HG03342 (cell line): ENCODE data around the gene EMX1.

Source experiments
- ATAC-seq: cut with Tn5 transposase; IDR thresholded peaks from one replicate; pipeline ENCODE4 v1.9.1; 2021; ENCODE audit warnings: mild to moderate bottlenecking, moderate library complexity; ENCODE audit not compliant: unreplicated experiment

The EMX1 gene

DNA sequence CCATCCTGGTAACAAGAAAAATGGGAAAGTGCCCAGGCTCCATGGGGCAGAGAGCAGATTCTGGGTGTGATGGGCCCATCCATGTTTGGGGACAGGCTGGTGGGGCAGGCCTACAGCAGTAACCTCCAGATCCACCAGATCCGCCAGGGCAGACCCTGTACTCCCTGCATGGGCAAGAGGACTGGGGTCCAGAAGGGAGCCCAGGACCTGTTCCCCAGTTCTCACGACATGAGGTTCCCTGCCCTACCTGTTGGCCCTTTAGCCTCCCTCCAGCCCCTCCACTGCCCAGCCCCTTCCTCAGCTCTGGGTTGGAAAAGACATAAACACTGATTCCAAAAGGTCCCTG, 38.7 kb downstream of the EMX1 start:
- no peak for ATAC-seq

DNA sequence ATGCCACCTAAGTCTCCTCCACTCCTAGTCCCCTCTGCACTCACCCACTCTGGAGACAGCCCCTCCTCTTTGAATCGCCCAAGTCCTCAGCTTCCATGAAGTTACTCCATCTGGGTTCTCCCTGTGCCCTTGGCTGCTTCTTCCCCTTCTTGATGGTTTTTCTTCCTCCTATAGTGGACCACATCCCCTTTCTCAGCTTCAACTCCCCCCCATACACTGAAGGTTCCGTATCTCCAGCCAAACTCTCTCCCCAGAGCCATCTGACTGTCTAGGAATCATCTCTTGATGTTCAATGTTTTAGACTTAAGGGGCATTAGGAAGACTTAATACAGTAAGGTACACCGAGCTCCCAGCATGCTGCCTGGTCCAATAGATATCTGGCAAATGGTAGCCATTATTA, 39.6 kb downstream of the EMX1 start:
- ATAC-seq: no peak

DNA sequence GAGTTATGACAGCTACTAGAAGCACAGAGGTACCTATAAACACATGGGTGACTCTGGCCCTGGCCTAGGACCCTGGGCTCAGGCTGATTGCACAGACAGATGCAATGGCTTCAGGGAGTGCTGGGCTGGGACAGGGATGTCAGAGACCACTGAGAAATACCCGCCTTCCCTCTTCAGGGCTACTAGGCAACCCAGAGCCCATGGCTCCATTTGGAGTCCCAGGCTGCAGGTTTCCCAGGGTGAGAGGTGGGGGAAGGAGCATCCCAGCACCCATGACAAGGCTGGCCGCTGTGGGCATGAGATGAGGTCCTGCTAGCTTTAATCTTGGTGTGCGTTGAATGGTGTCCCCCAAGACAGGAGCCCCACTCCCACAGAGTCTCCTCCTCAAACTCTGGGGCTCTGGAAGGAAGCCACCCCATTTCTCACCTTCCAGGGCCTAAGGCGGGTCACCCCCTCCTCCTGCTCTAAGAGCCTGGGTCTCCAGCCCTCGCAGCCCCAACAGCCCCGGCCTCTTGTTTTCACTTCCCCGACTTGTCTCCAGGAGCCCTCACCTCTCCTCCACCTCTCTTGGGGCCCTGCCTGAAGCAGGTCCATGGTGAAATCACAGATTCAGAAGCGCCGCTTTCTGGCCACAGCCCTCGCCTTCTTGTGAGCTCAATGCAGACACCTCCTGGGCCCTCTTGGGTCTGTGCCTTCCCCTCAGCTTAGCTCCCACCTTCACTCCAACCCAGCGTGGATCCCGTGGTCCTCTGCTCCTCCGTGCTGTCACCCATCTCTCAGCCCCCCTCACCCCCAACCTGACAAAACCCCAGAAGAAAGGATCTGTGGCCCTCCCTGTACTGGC, 41.4 kb downstream of the EMX1 start:
- no peak for ATAC-seq

DNA sequence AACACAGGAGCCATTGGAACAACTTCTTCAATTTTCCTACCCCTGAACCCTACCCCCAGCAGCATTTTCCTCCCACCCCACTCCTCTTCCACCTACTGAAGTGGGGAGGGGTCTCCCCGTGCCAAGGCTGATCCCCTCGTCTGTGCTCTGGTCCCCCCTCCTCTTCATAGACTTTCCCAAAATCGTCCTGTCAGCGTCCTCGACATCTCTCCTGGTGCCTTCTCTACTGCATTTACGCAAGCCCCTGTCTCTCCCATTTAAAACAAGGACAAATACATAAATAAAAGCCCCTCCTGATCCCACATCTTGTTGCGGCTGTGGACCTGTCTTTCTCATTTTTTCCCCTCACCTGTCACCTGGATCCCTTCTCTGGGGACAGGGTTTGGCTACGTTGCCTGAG, 42.2 kb downstream of the EMX1 start:
- ATAC-seq: no peak

DNA sequence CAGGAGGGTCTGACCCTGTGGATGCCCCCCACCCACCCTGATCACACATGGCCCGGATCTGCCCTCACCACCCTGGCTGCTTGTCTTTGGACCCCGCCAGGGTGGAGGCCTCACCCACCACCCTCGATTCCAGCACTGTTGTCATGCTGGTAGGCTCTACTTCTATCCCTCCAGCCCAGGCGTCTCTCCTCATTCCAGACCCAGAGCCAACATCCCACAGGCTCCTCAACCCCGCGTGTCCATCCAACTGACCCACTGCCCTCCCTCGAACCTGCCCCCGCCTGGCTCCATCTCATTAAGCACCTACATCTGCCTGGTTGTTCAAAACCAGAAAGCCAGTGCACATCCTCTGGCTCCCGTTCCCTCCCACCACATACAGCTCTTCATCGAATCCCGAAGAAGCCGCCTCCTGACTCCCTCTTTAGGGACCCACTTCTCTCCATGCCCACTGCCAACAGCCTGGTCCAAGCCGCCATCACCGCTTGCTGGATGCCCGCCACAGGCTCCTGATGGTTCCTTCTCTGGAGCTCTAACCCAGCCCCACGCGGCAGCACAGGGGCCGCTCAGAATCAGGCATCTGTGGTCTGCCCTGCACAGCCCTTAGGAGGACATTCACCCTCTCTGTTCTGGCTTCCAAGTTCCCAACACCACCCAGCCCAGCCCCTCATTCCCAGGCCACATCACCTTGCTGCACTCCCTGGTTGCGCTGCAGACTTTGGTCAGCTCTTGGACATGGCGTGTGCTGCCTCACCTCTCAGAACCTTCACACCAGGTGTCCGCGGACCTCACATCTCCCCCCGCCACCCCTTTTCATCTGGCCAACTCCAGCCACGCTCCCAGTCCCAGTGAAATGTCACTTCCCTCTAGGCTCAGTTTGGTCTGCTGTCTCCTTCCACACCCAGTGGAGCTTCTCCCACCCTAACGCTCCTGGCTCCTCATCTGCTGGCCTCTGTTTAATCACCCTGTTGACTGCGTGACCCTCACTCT, 43.0 kb downstream of the EMX1 start:
- no peak for ATAC-seq

DNA sequence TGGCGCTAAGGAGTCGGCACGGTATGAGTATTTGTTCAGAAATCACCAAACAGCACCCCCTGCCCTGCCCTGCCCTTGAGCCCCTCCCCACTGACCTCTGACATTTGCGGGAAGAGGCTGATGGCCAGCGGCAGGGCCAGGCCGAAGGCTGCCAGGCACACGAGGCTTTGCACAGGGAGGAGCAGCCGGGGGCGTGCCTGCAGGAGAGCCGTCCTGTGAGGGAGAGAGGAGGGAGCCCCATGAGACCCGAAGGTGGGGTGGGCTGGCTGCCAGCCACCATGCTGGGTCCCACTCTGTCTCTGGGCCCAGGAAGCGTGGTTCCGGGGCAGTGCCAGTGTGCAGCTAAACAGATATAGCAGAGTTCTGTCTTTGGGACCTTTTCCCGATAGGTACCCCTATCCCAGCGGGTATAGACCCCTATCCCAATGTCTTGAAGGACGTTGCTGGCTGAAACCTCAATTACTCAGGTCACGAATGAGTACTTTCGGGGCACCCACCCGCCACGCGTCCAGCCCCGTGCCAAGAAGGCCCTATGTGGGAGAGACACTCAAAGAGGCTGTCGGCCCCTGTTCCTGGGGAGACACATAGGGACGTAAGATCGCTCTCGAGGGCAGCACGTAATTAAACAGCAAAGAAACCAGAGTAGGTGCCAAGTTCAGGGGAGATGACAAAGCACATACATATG, 43.9 kb downstream of the EMX1 start:
- ATAC-seq: no peak

DNA sequence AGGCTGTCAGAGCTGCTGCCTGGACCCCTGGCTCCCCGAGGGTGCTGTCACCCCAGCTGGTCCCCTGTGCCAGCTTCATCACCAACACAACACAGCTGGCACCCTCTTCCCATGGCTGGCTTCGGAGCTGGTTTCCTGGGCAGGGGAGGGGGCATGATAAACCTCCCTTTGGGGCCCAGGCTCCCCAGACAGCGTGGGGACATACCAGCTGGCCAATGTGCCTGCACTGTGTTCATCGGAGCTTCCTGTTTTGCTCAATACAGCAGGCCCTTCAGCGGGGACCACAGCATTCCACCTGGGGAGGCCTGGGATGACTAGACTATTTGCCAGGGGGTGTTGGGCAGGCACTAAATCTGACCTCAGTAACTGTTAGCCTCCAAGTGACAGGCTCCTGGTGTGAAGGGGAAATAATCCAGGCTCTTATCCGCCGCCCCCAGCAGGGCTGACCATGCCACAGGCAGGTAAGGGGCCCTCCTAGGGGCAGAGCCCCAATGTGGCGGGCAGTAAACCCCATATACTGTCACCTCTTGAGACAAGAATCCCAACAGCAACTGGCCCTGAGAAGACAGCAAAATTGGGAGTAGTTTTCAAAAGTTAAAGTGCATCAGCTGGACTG, 44.6 kb downstream of the EMX1 start:
- no peak for ATAC-seq

DNA sequence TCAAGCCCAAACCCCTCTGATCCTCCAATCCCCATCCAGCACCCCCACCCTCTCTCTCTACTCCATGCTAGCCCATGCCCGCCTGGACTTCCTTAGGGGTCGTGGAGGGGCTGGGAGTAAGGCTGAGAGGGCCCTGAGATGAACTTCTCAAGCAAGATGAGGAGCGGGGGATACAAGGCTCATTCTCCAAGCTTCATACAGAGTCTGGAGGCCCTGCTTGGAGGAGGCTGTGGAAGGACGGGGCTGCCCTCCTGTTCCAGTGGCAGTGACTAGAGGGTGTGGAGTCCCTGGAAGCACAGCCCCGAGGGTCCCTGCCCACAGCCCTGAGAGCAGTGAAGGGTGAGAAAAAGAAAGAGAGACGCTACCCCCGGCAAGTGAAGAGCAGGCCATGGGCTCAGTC, 45.6 kb downstream of the EMX1 start:
- no peak for ATAC-seq

DNA sequence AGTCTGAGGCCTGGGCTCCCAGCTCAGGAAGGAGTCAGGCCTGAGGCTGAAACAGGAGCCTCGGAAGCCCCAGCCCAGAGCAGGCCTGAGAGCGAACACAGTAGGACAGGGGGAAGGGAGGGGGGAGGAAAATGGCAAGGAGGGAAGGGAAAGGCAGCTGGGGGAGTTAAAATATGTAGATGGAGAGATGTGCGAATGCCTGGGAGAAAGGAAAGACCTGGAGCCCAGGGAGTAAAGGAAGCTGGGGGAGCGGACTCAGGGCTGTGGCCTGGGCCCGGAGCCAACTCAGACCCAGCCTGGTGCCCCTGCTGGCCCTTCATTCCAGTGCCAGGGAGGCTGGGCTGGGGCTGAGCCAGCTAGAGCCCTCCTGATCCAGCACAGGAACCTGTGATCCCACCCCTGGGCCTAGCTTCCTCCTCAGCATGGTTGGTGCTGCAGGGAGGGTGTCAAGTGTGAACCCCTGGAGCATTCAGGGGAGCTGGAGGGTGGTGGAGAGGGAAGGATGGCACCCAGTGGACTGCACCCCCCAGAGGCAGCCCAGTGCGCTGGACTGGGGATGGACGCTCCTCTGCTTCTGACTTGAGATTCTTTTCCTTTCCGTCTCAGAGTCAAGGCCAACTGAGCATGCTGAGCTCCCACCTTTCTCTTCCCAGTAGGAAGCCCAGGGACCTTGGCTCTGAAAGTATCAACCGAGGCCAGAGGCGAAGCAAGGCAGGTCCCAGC, 46.3 kb downstream of the EMX1 start:
- ATAC-seq: no peak

DNA sequence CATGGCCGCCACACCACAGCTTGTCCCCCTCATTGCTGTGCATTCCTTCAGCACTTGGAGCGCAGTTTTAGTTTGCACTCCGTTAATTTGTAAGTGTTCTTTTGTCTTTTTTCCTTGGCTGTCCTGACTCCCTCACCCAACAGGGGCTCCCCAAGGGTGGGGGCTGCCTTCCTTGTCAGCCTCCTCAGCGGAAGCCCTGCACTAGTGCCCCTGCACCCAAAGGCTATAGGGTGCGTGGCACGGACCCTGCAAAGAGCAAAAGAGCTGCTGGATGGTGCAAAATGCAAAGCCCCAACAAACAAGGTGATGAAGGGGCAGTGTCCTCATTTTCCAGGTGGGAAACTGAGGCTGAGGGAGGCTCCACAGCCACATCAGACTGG, 46.8 kb downstream of the EMX1 start:
- ATAC-seq: no peak

DNA sequence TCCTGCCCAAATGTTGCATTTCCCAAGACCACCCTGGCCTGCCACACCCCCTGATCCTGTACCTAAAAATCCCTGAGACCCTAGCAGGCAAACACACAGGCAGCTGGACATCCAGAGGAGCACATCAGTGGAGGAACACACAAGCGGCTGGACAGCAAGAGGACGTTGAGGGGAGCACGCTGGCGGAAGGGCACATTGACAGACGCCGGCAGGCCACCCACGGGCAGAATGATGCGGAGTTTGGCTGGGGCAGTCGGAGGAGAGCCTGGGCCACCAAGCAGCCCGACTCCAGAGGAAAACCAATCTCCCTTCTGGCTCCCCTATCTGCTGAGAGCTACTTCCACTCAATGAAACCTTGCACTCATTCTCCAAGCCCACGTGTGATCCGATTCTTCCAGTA, 47.7 kb downstream of the EMX1 start:
- no peak for ATAC-seq

DNA sequence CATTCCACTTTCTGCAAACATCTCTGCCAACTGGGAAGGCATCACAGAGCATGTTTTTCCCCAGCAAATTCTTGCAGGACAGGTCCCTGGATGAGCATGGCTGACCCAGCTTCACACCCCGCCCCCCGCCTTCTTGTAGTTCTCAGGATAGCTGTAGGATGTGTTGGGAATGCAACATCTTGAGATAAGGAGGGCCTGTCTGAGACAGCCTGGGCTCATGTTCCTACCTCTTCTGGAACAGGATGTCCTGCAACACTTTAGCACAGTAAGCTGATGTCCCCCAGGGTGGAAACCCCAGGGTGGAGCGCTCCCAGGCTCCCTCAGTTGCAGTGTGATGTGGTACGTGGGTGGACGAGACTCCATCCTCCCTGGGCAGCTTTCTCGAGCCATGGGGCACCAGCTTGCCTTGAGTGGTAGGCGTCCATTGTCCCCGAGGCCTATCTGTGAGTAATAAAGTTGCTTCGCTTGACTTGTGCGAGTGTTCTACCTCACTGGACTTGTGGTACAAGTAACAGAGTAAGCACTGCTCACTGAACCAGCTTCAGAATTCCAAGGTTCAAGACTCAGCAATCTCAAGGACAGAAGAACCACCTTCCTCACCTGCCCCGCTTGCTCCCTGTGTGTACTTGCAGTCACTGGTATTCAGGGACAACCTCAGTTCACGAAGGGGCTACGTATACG, 48.6 kb downstream of the EMX1 start:
- no peak for ATAC-seq

DNA sequence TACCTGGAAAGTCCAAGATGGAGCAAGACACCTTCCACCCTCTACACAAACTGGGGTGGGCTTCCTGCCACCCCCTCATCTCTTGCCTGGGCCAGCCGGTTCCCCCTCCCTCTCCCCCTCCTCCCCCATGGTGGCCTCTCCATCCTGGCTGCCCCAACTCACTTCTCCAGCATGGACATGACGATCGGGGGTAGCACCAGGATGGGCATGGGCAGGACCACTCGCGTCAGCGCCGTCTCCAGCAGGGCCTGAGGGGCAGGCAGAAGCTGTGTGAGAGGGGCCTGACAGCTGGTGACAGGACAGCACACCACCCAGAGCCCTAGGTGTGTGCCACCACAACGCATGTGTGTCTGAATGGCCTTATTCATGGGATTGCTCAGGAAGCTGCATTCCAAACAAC, 51.0 kb downstream of the EMX1 start:
- ATAC-seq: no peak

DNA sequence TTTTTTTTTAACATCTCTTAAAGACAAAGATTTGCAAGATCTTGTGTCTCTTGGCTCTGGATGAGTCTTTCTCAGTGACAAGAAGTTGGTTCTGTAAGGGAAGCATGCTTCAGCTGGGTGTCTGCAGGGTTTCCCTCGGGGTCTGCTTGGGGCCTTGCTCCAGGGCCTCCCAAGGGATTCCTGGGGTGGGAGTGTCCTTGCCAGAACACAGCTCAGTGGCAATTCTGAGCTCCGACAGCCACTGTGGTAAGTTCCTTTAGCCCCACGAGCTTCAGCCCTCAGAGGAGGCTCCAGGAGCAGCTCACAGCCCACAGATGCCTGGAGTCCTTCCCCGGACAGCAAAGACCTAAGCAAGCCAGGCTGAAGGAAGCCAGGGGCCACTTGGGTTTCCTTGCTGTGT, 52.4 kb downstream of the EMX1 start:
- no peak for ATAC-seq

DNA sequence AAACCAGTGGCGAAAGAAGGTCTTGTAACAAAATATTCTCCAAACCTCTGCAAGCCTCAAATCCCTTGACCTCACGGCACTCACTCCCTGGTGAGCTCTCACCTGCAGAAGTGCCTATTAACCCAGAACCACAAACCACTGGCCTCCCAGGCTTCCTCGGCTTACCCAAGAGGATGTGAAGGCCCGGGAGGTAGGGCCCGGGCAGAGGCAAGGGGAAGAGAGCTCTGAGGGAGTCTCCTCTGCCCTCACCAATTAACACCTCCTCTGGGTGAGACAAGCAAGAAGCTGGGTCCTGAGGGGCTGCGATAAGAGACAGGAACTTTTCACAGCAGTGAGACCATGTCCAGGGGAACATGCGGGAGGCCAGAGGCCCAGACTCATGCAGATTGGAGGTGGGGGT, 53.7 kb downstream of the EMX1 start:
- ATAC-seq: no peak

DNA sequence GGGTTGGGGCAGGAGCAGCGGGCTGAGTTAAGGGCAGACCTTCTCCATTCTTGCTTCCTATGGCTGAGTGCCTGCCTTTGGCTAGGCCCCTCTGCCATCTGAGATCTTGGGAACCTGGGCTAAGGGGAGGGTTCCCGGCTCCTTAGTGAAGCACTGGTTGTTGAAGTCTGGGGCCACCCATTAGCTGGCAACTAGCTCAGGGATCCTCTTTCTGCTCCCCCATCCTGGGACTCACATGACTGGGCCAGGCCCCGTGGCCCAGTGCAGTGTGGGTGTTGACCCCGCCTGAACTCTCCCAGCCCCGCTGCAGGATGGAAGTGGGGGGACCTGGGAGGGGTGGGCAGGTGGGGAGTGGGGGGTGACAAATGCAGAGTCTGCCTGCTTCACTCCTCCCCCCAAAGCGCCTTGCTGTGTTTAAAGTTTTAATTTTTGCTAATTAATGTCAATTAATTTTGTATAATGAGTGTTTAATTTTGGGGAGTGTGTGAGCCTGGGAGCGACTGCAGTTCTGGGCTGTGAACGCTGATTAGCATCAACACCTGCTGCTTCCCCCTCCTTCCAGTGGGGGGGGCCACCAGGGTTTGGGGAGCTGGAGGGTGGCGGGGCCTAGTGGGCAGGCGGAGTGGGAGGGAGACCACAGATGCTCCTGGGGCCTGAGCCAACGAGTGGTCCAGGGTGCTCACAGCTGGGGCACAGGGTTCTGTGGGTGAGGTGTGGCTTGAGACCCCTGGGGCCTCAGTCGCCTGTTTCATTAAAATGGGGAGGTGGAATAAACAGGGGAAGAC, 55.2 kb downstream of the EMX1 start:
- no peak for ATAC-seq

DNA sequence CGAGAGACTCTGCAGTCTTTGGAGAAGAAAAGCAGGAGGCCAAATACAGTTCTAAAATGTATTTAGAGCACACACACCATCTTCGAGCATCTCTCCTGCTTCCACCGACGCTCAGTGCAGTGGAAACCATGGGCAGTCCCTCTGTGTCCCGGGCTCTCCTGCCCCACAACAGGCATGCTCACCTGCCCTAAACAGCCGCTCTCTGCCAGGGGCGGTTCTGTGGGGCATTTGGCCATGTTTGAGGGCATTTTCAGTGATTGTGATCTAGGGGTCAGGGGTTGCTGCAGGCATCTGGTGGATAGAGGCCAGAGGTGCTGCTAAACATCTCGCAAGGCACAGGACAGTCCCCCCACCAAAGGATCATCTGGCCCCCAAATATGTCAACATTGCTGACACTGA, 55.8 kb downstream of the EMX1 start:
- no peak for ATAC-seq

DNA sequence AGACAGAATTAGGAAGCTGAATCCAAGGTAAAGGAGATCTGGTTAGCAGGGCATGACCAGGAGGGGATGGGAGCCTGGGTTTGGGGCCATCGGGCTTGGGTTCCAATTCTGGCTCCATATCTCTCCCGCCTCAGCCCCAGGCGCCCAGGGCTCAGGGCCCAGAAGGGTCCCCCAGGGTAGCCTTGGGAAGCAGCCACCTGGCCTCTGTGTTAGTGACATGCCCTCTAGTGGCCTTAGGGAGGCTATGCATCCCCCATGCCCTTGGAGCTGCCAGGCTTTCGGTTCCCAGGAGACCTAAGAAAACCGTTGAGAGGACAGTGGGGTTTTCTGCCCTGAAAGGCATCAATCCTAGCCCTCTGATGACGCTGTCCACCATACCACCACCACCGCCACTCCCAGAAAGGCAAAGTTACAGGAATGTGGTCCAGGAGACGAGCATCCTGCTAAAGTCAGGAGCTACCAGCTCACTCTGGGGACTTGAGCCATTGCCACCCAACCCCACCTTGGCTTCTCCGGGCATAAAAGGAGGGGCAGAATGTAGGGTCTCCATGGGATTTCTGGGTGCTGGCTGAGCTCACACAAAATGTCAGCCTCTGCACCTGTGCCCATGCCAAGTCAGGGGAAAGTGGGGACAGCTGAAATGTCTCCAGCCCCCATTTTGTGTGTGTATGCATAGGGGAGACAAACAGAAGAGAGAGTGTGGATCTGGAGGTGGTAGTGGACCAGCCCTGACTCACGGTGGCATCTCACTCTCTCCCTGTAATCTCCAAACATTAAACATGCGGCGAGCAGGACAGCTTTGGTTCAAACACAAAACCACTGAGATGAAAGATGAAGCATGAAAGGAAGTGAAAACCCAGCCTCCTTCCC, 56.5 kb downstream of the EMX1 start:
- ATAC-seq: peak; percentile 96
